COR-L47 (cell line): ENCODE data around the gene CAMKMT.

ENCODE experiments used
- DNase-seq: peaks from one replicate; lab custom pipeline; 2025; lab: John Stamatoyannopoulos, UW

Gene CAMKMT

GRCh38 chr2:44772131-44772530 lies 410.4 kb downstream of the CAMKMT start:
- no peak for DNase-seq

- DNase-seq, result peak; percentile 72
Observed at GRCh38 chr2:44772669-44773378, 411.1 kb downstream of the CAMKMT start.

- peak; percentile 19 for DNase-seq
Observed at GRCh38 chr2:44774826-44775492, 413.2 kb downstream of the CAMKMT start.

- DNase-seq, result no peak
Observed at GRCh38 chr2:44777036-44777435, 415.3 kb downstream of the CAMKMT start.

- DNase-seq, result no peak
Observed at GRCh38 chr2:44777537-44777936, 415.8 kb downstream of the CAMKMT start.

GRCh38 chr2:44778221-44778654 lies 416.5 kb downstream of the CAMKMT start:
- DNase-seq, result no peak

GRCh38 chr2:44778671-44779476 lies 417.1 kb downstream of the CAMKMT start:
- DNase-seq, result no peak

- no peak for DNase-seq
Observed at GRCh38 chr2:44779793-44780192, 418.0 kb downstream of the CAMKMT start.

- no peak for DNase-seq
Observed at GRCh38 chr2:44780406-44780805, 418.7 kb downstream of the CAMKMT start.

- no peak for DNase-seq
Observed at GRCh38 chr2:44785433-44785832, 423.7 kb downstream of the CAMKMT start.

GRCh38 chr2:44786045-44786816 lies 424.5 kb downstream of the CAMKMT start:
- DNase-seq, result no peak

- no peak for DNase-seq
Observed at GRCh38 chr2:44786817-44787214, 425.1 kb downstream of the CAMKMT start.

- DNase-seq, result no peak
Observed at GRCh38 chr2:44787663-44788062, 425.9 kb downstream of the CAMKMT start.

GRCh38 chr2:44789446-44789845 lies 427.7 kb downstream of the CAMKMT start:
- DNase-seq, result no peak

- no peak for DNase-seq
Observed at GRCh38 chr2:44789971-44790721, 428.4 kb downstream of the CAMKMT start.

- DNase-seq, result no peak
Observed at GRCh38 chr2:44793322-44793870, 431.6 kb downstream of the CAMKMT start.

GRCh38 chr2:44796771-44797170 lies 435.0 kb downstream of the CAMKMT start:
- no peak for DNase-seq

GRCh38 chr2:44798139-44798659 lies 436.5 kb downstream of the CAMKMT start:
- DNase-seq, result no peak

GRCh38 chr2:44799105-44799504 lies 437.4 kb downstream of the CAMKMT start:
- no peak for DNase-seq

GRCh38 chr2:44799754-44800153 lies 438.0 kb downstream of the CAMKMT start:
- no peak for DNase-seq
